DMS 273 (cell line): ENCODE results near the gene TNFSF4.

Experiments used
- DNase-seq: peaks from one replicate; lab custom pipeline; 2025; ENCODE audit not compliant: unreplicated experiment; lab: John Stamatoyannopoulos, UW

The TNFSF4 gene

DNA sequence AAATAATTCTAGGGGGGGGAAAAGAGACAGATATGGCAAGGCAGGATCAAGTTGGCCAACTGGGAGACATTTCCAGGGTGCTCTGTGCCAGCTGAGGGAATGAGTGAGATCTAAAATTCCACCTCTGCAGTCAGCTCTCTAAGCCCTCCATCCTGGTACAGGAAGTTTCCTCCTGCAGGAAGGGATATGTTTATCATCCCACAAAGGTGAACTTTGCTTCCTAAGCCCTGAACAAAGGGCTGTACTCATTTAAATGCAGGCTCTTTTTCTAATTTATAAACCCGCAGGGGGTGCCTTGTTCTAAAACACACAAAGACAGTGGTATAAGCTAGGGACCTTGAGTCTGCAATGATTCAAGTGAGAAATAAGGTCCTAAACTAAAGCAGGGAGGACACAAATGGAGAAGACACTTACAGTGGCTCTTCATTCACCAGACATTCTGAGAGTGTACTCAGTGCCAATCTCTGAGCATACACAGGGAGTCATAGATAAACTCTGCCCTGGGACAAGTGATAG lies 3.6 kb upstream of the TNFSF4 start:
- DNase-seq: no peak

DNA sequence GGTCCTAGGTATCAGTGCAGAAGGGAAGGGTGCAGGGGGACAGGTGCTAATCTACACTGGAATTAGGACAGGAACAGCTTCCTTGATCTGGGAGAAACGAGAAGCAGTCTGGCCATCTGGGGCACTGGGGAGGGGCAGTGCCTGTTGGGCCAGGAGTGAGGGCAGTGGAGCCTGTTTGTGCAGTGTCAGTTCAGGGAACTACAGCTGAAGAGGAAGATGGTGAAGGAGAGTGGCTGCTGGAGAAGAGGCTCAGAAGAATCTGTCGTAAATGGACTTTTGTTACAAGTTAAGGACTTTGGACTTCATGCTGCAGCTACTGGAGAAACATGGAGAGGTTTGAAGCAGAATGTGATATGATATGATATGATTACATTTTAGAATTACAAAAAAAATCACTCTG lies 3.2 kb upstream of the TNFSF4 start:
- peak; percentile 28 for DNase-seq

DNA sequence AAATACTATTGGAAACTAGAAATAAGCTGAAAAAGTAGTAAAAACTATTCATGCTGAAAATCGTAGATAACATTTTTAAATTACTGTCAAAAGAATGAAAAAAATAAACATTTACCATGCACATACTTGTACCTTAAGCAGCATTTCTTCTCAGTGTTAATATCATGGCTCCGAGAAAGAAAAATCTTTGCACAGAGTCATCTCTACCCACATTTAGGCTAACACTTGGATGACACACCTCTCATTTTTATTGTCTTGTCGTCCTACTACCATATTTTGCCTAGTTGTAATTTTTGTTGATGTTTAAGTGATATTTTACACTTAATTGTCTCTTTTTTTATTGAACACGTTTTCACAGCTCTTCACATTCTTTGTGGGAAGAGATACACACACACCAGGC lies 1.7 kb upstream of the TNFSF4 start:
- DNase-seq: no peak

DNA sequence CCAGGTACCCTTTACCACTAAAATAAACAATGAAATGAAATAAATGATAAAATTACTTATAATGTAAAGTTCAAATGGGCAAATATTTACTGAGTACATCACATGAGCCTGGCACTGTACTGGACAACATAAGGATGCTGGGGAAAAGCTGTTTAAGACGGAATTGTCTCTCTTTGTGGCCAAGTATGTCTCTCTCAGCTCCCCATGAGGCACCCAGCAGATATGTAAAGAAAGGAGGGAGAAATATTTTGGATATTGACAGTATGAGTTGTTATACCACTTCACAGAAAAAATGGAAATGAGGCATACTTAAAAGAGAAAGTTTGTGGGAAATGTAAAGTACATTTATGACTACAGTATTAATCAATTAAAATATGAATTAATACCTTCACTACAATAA lies 1.0 kb upstream of the TNFSF4 start:
- no peak for DNase-seq

DNA sequence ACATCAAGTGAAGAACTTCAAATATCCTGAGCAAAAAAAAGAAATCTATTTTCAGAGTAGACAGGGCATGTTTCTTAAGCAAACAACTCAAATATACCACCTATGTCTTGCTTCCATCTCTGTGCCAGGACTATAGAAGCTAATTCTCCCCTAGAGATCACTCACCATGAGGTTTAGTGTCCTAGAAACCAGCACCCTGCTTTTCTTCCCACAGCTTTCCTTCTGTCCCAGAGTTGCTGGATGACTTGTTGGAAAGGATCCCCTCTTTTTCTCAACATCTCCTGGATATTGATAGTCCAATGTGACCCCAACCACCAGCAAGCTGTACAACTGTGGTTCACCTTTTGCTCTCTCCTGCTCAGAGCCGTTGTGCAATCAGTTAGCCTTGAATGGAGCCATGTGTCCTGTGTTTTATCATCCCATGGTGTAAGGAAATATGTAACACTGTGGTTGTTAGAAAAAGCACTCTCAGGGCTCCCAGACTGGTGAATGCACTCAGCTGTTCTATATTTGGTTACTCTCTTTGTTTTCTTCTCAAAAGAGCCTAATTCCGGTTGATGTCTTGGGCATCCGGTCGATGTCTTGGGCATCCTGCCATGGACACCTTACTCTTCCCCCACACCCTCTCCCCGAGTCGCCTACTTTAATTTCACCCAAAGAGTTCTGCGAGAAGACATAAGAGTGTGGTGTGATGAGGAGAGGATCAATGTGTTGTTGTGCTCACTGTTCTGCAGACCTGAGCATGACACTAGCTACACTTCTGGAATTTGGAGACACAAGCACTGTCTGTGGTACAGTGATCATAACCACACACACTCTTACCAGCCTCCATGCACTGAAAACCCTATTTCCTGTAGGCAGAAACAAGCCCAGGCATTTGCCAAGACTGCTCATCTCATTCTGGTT lies 1.7 kb downstream of the TNFSF4 start:
- no peak for DNase-seq

DNA sequence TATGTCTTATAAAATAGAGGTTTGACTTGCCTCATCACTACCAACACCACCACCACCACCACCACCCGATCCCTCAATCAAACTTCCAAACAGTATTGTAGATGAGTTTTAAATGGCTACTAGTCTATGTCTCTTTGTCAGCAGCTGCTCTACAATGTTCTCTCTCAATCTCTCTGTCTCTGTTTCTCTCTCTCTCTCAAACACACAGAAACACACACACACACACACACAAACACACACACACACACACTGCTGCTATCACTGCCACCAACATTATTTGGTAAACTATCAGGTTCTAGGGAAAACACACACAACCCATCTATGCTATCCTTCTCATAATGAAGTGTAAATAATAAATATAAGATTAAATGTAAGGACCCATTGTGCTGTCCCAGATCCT lies 2.4 kb downstream of the TNFSF4 start:
- DNase-seq: no peak

DNA sequence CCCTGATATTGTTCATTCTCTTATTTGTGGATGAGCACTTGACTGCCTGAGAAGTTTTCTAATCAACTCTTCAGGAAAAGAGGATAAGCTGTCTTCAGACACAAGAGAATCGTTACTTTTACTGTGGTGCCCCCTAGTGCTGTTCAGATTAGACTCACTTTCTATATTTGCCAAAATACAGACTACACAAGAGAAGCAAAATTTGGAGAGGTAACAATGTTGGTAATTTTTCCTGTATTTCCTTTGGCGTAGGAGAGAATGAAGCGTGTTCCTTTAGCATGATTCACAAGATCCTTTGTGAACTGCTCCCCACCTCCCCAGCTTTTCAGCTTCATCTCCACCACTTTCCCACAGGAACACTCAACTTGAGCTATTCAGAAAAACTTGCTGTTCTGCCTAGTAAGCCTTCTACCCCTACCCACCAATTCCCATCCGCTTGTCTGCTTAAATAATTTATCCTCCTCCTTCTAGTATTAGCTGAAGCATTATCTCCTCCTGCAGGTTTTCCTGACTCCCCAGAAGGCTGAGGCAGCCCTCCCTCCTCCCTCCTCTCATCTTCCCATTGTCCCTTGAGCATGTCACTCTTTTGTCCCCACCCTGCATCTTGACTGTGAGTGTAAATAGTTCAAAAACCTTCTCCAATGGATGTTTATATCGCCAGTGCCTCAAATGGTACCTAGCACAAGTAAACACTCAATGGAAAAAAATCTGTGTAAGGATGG lies 4.5 kb downstream of the TNFSF4 start:
- peak; percentile 72 for DNase-seq

DNA sequence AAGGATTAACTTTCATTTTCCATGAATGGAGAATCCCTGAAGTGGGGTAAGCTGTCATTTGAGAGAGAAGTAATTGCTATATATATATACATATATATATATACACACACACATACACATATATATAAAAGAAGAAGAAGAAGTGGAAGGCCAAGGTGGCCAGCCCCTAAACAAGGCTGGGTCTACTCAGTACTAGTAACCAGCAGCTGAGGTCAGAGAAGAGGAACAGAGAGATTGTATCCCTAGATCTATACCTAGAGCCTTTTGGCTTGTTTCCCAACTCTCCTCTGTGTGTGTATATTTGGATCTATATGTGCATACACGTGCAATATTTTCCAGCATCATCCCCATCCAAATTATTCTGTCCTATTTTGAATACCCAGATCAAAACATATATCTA lies 5.2 kb downstream of the TNFSF4 start:
- DNase-seq: no peak

DNA sequence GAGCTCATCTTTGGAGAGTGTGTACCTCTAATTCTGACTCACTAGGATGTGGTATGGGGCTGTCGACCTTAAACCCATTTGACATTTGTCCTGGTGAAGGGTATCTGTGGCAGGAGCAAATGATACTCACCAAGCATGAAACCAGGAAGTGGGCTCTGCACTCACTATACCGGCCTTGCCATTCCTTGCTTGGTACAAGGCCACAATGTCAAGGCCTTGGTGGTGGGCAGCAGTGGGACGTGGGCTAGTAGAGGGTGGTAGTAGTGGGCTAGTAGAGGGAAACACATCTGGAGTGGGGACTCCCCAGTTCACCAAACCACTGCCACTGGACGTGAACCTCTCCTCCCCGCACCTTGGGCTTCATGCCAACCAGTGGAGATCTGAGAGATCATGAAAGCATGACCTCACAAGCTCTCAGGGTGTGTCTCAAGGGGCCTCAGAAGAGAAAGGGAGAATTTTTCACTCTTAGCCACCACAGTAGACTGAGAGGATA lies 11.5 kb downstream of the TNFSF4 start:
- DNase-seq: no peak

DNA sequence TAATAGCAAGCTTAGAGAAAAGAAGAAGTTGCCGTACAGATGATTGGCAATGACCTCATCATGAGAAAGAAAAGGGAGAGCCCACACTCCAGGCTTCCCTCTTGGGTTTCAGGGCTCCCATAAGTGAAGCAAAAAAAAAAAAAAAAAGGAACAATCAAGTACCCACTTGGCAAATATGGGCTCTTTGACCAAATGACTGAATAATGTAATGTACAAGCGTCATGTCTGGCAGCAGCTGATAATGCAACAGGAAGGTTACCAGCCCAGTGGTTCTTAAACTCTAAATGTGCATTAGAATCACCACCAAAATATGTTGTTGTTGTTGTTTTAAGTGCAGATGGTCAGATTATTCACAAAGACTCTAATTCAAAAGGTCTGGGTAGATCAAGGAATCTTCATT lies 13.5 kb downstream of the TNFSF4 start:
- DNase-seq: no peak

DNA sequence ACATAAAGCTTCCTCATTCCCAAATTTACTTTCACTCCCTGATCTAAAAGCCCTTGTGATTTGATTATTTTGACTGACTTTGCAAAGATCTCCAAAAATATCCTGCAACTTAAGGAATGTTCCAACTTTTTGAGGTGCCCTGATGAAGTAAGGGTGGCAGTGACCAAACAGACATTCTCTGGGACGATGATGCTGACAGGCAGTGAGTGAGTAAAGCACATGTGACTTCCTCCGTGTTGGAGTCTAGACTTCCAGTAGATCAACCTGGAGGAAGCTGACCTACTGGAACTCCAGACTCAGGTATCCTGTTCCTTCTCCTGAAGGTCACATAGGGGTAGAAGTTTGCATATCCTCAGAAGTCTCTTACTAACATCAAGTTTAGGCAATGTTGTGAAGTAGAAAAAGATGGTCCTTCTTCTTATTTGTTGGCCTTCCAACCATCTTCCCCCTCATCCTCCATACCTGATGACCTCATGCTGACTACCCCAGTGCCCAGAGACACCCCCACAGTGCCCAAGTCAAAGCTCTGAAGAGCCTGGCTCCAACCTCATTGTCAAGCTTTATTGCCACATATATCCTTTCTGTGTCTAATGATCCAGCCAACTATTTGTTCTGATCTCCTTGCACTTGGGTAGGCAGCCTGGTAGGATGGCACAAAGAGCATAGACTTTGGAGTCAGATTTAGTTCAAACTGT lies 16.0 kb downstream of the TNFSF4 start:
- DNase-seq: no peak

DNA sequence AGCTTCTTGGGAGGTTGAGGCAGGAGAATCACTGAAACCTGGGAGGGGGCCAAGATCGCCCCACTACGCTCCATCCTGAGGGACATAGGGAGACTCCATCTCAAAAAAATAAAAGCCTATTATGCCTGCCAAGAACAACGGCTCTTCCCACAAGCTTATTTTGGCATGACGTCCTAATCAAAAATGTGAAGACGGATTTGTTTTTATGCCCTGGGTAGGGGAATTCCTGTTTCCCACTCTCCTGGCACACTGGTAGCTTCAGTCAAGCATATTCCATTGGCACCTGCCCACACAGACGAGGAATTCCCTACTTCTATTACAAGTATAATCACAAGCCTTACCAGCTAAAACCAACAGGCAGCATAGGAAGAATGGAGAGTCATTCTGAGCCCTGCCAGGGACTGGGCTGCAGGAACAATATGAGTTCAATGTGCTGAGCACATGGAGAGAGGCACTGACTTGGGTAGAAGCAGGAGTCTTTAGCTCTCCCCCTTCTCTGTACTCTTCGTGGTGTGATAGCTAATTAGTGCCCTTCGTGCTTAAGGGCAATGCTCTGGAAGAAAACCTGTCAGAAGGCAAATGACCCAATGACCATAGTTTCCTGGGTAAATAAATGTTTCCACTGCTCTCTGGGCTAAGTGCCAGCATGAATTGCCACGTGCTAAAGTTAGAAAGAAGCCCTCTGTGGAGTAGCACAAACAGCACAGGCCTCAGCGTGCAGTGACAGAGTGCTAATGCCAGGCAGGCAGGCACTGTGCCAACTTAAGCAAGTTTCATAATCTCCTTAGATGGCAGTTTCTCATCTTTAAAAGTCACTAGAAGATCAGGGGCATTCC lies 16.8 kb downstream of the TNFSF4 start:
- DNase-seq: peak; percentile 78

DNA sequence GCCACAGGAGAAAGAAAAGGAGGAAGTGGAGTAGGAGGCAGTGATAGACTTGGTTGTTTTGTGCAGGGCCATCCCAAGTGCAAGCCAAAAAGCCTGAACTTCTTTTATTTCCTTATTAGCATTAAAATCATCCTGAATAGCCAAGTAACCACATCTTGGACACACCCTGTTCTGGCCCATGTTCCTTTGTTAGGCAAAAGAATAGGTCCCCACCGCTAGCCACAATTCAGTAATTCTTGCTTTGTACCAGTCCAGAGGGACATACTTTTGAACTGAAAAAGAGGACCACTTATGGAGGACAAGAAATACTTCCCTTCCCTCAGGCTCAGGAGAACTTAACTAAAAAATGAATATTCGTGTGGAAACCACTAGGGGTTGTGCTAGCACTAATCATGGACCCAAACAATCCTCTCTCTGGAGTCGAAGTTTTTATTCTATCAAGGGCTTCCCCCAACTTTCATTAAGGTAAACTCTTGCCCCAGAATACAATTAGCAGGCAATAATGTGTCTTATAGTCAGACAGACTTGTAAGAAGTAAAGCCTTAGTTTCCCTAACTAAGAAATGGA lies 19.4 kb downstream of the TNFSF4 start:
- no peak for DNase-seq

DNA sequence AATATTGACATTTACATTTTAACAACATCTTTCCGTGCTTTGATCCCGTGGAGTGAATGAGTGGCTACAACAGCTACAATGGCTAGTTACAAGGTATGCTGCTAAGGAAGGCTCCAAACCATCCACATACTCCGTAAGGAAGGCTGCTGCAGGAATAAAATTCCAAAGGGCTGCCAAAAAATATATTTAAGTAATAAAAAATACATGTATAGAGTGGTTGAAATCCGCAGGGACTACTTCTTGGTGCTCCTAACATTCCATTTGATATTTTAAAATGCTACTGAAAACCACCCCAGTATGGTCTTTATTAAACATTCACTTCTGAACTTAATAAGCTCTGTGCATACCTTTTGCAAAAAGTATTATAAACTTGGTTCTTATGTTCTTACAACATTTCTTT lies 25.3 kb downstream of the TNFSF4 start:
- no peak for DNase-seq

DNA sequence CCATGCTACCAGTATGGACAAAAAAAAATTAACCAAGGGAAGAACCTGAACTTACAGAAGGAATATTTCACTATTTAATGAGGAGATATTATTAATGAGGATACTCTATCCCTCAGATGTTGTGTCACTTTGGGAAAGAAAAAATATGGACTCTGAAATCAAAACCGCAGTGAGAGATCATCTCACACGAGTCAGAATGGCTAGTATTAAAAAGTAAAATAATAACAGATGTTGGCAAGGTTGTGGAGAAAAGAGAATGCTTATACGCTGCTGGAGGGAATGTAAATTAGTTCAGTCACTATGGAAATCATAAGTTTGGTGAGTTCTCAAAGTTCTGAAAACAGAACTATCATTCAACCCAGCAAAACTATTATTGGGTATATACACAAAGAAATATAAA lies 30.9 kb downstream of the TNFSF4 start:
- DNase-seq: no peak

DNA sequence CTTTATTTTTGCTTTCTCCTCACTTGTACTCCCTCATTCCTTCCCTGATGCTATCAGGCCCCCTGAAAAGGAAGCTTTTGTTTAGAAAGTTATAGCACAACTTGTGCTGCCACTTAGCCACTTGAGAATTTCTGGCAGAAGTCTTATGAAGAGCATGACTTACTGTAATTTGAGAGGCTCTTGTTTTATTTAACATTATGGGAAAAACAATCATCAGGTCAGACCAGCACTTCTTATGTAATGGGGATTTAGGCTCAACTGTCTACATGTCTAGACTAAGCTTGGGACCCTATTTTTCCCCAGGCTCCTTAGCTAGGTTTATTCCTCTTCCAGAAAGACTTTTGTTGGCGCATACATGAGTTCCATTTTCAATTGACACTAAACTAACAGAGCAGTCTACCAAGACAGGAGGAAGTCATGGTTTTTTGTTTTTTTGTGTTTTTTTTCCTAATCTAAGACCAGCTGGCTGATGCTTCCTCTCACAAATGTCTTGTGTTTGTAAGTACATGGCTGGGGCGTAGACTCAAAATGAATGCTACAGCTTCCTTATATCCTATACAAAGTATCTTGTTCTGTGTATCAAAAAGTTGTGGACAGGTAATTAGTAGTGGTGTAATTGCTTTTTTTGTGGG lies 31.5 kb downstream of the TNFSF4 start:
- no peak for DNase-seq

DNA sequence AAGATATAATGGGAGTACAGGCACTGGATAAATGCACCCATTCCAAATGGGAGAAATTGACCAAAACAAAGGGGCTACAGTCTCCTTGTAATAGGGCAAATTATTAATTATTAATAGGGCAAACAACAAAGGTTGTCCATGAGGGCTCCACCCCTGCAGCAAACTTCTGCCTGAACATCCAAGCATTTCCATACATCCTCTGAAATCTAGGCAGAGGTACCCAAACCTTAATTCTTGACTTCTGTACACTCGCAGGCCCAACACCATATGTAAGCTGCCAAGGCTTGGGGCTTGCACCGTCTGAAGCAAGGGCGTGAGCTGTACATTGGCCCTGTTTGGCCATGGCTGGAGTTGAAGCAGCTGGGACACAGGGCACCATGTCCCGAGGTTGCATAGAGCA lies 33.7 kb downstream of the TNFSF4 start:
- DNase-seq: no peak

DNA sequence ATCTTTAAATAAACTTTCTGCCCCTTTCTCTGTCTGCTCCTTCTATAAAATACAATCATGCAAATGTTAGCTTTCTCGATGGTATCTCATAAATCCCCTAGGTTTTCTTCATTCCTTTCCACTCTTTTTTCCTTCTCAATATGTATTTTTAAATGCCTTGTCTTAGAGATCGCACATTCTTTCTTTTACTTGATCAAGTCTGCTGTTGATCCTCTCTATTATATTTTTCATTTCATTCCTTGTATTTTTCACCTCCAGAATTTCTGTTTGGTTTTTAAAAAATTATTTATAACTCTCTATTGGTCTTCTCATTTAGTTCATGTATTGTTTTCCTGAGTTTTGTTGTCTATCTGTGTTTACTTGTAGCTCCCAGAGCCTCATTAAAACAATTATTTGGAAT lies 36.0 kb downstream of the TNFSF4 start:
- DNase-seq: no peak

DNA sequence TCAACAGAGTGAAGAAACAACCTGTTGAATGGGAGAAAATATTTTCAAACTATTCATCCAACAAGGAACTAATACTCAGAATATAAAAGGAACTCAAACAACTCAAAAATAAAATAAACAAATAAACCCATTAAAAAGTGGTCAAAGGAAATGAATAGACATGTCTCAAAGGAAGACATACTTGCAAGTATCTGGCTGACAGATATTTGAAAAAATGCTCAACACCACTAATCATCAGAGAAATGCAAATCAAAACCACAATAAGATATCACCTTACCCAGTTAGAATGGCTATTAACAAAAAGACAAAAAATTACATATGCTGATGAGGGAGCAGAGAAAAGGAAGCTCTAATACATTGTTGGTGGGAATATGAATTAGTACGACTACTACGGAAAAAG lies 38.2 kb downstream of the TNFSF4 start:
- no peak for DNase-seq

DNA sequence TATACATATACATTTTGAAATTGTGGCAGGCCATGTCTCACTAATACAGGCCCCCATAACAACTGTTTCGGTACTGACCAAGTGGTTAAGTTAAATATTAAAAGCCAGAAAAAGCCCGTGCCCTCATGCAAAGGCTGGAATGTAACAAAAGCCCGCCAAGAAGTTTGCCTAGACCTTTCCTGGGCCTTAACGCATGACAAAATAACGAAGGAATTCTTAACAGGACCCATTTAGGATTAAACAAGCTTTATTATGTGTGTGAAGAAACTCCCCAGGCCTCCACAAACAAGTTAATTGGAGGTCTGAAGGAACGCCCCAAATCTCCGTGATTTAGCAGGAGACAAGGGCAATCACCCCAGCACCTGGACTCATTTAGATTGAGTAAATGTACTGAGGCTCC lies 42.4 kb downstream of the TNFSF4 start:
- no peak for DNase-seq
